Measurements from ENCODE around the gene DHX35.

The DHX35 gene

DNA sequence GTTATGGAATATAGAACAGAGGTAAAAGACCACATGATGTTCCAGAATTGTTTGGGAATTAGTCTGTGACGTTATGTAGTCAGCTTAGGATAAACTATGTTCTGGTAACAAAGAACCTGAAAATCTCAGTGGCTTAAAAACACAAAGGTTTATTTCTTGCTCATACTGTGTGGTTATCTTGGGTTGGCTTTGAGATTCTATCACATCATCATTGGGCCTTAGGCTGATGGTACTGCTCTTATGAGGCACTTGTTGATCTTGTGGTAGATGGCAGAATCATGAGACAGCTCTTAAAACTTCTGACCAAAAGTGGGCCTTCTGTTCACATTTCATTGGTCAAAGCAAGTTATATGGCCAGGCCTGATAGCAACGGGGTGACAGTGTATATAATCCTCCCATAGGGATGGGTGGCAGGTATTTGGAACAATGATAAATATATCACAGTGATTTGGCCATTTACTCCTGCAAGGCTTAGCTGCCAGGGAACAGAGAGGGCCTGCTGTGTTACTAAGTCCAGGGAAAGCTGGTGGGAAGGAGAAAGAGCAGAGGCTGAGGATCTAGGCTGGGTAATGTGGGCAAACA lies 13.5 kb downstream of the DHX35 start:
- no peak for DNase-seq (ENCODE audit: low read depth)
- no peak overlapping the region for H3K4me3 ChIP-seq (ENCODE audit: low read length)
- TF ChIP-seq CTCF (conservative IDR thresholded peaks at IDR 0.05; ENCODE audit: low read length): no peak

DNA sequence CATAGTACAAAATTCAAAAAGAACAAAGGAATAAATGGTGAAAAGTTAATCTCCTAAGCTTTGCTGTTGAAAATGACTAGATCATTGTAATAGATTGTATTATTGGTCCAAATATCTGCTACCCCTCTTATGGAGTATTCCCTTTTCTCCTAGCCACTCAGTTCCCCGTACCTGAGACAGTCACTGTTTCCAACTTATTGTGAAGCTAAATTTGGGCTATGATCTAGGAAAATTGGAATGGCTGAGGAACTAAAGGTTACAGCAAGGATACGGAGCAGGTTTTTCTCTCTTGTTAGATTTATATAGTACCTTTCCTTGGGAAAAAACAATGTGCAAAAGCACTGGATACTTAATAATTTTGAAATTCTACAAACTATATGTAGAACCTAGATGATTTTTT lies 17.3 kb downstream of the DHX35 start:
- TF ChIP-seq CTCF (conservative IDR thresholded peaks at IDR 0.05; ENCODE audit: low read length): no peak
- no peak for DNase-seq (ENCODE audit: low read depth)
- H3K4me3 ChIP-seq (ENCODE audit: low read length): no peak overlapping the region

DNA sequence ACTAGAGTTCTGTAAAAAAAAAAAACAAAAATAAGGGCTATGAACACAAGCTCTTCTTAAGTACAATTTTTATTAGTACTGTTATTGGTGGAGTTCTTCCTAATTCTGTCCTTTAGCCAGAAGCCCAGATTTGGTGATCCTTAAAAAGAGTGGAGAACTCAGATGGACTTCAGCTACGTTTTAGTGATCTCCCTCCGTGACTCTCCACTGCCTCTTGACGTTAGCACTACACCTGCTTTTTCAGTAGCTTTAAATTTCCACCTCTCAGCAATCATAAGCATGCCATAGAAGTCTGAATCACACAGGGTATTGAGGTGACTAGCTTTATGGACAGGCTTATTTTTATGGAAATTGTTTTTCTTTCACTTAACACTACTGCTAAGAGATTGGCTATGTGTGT lies 17.7 kb downstream of the DHX35 start:
- DNase-seq (ENCODE audit: low read depth): no peak
- H3K4me3 ChIP-seq (ENCODE audit: low read length): no peak overlapping the region
- TF ChIP-seq CTCF (conservative IDR thresholded peaks at IDR 0.05; ENCODE audit: low read length): no peak

DNA sequence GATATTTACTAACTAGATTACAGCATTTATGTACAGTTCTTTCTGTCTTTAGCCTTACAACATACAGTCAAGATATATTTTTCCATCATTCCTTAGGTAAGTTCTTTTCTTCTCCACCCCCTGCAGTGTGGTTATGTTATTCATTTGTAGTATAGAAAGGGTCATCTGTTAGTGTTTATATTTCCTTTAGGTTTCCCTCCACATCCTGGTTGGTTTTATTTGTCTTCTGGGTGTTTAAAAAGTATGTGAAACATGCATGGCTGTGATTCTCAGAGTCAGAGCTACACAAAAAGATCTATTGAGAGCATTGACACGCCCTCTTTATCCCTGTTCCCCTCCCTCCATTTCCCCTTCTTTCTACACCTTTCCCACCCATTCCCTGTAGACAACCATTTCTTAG lies 20.1 kb downstream of the DHX35 start:
- H3K4me3 ChIP-seq (ENCODE audit: low read length): no peak overlapping the region
- no peak for TF ChIP-seq CTCF (conservative IDR thresholded peaks at IDR 0.05; ENCODE audit: low read length)
- no peak for DNase-seq (ENCODE audit: low read depth)

- H3K4me3 ChIP-seq (ENCODE audit: low read length): no peak overlapping the region
- TF ChIP-seq CTCF (conservative IDR thresholded peaks at IDR 0.05; ENCODE audit: low read length): no peak
- no peak for DNase-seq (ENCODE audit: low read depth)
Measured at GRCh38 chr20:38985060-38985459, 22.9 kb downstream of the DHX35 start.

DNA sequence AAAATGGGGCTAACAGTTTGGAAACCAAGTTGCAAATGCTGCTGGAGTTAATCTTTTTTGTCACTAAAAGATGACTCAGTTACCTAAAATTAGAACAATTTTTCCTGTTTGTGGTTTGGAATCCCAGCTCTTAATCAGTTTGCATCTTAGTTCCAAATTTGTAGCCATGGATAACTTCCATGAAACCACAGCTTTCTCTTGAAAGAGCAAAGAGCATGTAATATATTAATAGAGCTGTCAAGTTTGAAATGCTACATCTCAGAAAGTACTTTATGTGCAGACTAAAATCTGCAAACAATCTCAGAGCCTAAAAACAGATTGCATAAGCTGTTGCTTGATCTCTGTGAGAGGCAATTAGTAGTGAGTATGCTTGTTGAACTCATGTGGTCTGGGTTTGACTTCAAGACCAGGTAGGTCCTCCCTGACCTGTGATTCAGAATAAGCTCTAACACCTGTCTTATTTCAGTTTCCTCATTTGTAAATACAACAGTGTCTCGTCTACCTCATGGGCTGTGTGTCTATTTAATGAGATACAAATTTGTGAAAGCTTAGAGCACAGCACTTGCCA lies 23.5 kb downstream of the DHX35 start:
- no peak overlapping the region for H3K4me3 ChIP-seq (ENCODE audit: low read length)
- peak; percentile 95 for DNase-seq (ENCODE audit: low read depth)
- no peak for TF ChIP-seq CTCF (conservative IDR thresholded peaks at IDR 0.05; ENCODE audit: low read length)

DNA sequence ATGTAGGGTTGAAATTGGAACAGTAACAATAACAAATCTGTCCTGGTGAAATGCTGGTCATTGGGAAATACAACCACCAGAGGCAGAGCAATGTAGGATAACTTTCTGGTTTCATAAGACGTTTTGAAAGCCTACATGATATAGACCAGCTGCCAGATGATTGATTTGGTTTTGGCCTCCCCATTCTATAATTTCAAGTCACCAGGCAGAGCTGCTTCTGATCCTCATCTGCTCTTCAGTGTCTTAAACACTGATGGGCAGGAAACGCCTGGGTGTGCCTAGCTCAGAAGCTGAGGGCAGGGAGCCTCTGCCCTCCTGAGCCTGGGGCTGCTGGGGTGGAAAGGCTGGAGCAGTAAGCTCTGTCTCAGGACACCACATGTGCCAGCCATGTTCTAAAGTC lies 24.5 kb downstream of the DHX35 start:
- no peak for DNase-seq (ENCODE audit: low read depth)
- peak; percentile 18 for TF ChIP-seq CTCF (conservative IDR thresholded peaks at IDR 0.05; ENCODE audit: low read length)
- H3K4me3 ChIP-seq (ENCODE audit: low read length): no peak overlapping the region

All from AG10803 (cell line).